RPMI7951 (cell line): ENCODE results near the gene FLVCR1. TPM values are rescaled to one million over a fixed set of nuclear protein-coding genes. Genes with fewer than 3 reads are reported as not detected.

Experiments
- DNase-seq: peaks from one replicate; pipeline ENCODE4 v3.0.0-alpha.2; 2012; ENCODE audit warnings: low read depth
- total RNA-seq: library from RNA; depleted of rRNA; stranded (reverse); fragments of >200 nt; shearing (Covaris generic); gene quantifications from 2 replicates; pipeline ENCODE4 v1.2.3, GENCODE V29; 2014; rRNA removed

Gene FLVCR1
- total RNA-seq, 1 experiment from 2014 or later, result 5.5 TPM

- no peak for DNase-seq
Measured at GRCh38 chr1:212945056-212945455, 87.0 kb downstream of the FLVCR1 start.

DNA sequence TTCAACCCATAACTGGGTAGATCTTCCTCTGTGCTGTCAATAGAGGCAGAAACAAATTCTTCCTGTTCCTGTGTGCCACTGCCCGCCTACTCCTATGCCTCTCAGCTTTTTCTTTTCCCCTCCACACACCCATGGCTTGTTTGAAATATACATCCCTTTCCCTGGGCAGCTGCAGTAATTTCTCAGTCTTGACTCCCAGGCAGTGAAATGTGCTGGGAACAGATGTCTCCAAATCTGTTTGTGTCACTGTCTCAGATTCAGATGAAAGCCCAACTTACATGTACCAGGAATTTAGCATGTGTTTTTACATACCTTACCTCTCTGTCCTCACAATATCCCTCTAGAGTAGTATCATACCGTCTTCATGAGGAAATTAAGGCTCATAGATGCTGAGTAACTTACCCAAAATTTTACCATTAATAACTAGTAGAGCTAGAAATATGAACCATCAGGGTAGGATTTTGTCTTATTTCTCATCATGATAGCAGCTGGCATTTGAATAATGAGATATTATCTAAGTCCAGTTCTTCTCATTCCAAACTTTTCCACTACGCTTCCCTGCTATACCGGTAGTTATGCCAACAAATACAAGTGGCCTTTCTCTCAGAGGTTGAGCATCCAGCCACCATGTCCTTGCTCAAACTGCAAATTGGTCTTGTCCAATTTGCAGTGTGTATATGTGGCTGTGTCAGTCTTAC is 87.5 kb downstream of the FLVCR1 start:
- no peak for DNase-seq

DNA sequence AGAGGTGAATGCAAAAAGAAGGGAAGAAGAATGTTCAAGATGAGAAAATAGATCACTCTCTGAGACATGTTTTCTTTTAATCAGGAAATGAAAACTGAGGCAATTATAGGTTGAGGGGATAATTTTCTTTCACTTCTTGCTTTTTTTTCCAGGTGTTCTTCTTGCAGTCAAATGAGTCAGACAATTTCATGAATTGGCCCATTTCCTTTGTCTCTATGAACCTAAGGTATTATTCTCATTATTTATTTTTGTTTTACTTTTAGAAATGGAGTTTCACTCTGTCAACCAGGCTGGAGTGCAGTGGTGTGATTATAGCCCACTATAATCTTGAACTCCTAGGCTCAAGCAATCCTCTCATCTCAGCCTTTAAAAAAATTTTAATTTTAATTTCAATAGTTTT is 88.8 kb downstream of the FLVCR1 start:
- no peak for DNase-seq

Other genes with a start within 250 kb of the FLVCR1 start
- 1.2 and 1.4 TPM in 2 replicates for gene ATF3, start 249.5 kb upstream of the FLVCR1 start, total RNA-seq
- 0.60 and 0.88 TPM in 2 replicates for gene BATF3, start 158.4 kb upstream of the FLVCR1 start, total RNA-seq
- gene NSL1, start 66.5 kb upstream of the FLVCR1 start, total RNA-seq, result 53.7 and 64.5 TPM in 2 replicates
- 12.5 and 13.6 TPM in 2 replicates for gene TATDN3, start 66.4 kb upstream of the FLVCR1 start, total RNA-seq
- gene SPATA45, start 10.6 kb upstream of the FLVCR1 start, total RNA-seq, result not detected in 2 replicates
- gene VASH2, start 92.3 kb downstream of the FLVCR1 start, total RNA-seq, result 0.48 and 0.88 TPM in 2 replicates
- 26.2 and 30.0 TPM in 2 replicates for gene ANGEL2, start 157.6 kb downstream of the FLVCR1 start, total RNA-seq
- gene RPS6KC1, start 193.0 kb downstream of the FLVCR1 start, total RNA-seq, result 14.7 and 19.3 TPM in 2 replicates